ENCODE data around the gene RPRD2. TPM values are rescaled to one million over a fixed set of nuclear protein-coding genes. Genes with fewer than 3 reads are reported as not detected.

The RPRD2 gene
- total and polyA plus RNA-seq, 9 of the 15 experiments (the other 6 are each of a cell fraction or from before 2014, with no cell fraction given), result 1.5 to 21.6 (median 7.7) TPM

Small RNA genes within 50 kb of the gene (microRNA-seq; reads per million reads assigned to microRNA genes)
- gene MIR6878 (ENCODE audit: borderline microRNAs expressed), result not detected

Other genes starting within 250 kb of the RPRD2 start
Only the 7 nearest of the 13 such genes appear.
- gene CA14, start 106.4 kb upstream of the RPRD2 start, total RNA-seq (2014; rRNA removed), result not detected in 2 replicates
- 0.15 and 0.16 TPM in 2 replicates for gene CA14, start 106.4 kb upstream of the RPRD2 start, total RNA-seq (2014; rRNA removed; fragmentation: Illumina TruSeq; extraction: Trizol)
- gene CA14, start 106.4 kb upstream of the RPRD2 start, total RNA-seq (2015; rRNA removed; fragmentation: Illumina TruSeq; extraction: Trizol), result 0.33 and 0.41 TPM in 2 replicates
- 0.22 and 0.36 TPM in 2 replicates for gene CA14, start 106.4 kb upstream of the RPRD2 start, total RNA-seq (2021)
- gene CA14, start 106.4 kb upstream of the RPRD2 start, polyA plus RNA-seq (2011; rRNA removed), result 0.13 and 0.24 TPM in 2 replicates
- 0.15 and 0.16 TPM in 2 replicates for gene CA14, start 106.4 kb upstream of the RPRD2 start, polyA plus RNA-seq (2014; fragmentation: Illumina TruSeq; extraction: Trizol)
- gene CA14, start 106.4 kb upstream of the RPRD2 start, polyA plus RNA-seq (2014; fragmentation: Nextera tagmentation; extraction: Ambion mirVana), result under 1 TPM; 0.30 to 0.46 TPM
- gene CA14, start 106.4 kb upstream of the RPRD2 start, polyA plus RNA-seq (2014; rRNA removed), result 0.12 and 0.57 TPM in 2 replicates
- 48.8 and 59.0 TPM in 2 replicates for gene APH1A, start 95.1 kb upstream of the RPRD2 start, total RNA-seq (2014; rRNA removed)
- gene APH1A, start 95.1 kb upstream of the RPRD2 start, total RNA-seq (2014; rRNA removed; fragmentation: Illumina TruSeq; extraction: Trizol), result 70.6 and 74.0 TPM in 2 replicates
- gene APH1A, start 95.1 kb upstream of the RPRD2 start, total RNA-seq (2015; rRNA removed; fragmentation: Illumina TruSeq; extraction: Trizol), result 77.0 and 79.1 TPM in 2 replicates
- 97.3 and 98.6 TPM in 2 replicates for gene APH1A, start 95.1 kb upstream of the RPRD2 start, total RNA-seq (2021)
- gene APH1A, start 95.1 kb upstream of the RPRD2 start, polyA plus RNA-seq (2011; rRNA removed), result 111 and 123 TPM in 2 replicates
- gene APH1A, start 95.1 kb upstream of the RPRD2 start, polyA plus RNA-seq (2014; fragmentation: Illumina TruSeq; extraction: Trizol), result 84.5 and 93.5 TPM in 2 replicates
- gene APH1A, start 95.1 kb upstream of the RPRD2 start, polyA plus RNA-seq (2014; fragmentation: Nextera tagmentation; extraction: Ambion mirVana), result 1 to 10 TPM; 5.6 to 6.0 TPM
- gene APH1A, start 95.1 kb upstream of the RPRD2 start, polyA plus RNA-seq (2014; rRNA removed), result 86.8 and 89.4 TPM in 2 replicates
- gene C1orf54, start 91.4 kb upstream of the RPRD2 start, total RNA-seq (2014; rRNA removed), result not detected in 2 replicates
- gene C1orf54, start 91.4 kb upstream of the RPRD2 start, total RNA-seq (2014; rRNA removed; fragmentation: Illumina TruSeq; extraction: Trizol), result 0.65 and 1.1 TPM in 2 replicates
- gene C1orf54, start 91.4 kb upstream of the RPRD2 start, total RNA-seq (2015; rRNA removed; fragmentation: Illumina TruSeq; extraction: Trizol), result 1.1 and 2.2 TPM in 2 replicates
- 0.20 and 1.00 TPM in 2 replicates for gene C1orf54, start 91.4 kb upstream of the RPRD2 start, total RNA-seq (2021)
- gene C1orf54, start 91.4 kb upstream of the RPRD2 start, polyA plus RNA-seq (2011; rRNA removed), result 1.2 and 3.4 TPM in 2 replicates
- 1.0 and 1.2 TPM in 2 replicates for gene C1orf54, start 91.4 kb upstream of the RPRD2 start, polyA plus RNA-seq (2014; fragmentation: Illumina TruSeq; extraction: Trizol)
- gene C1orf54, start 91.4 kb upstream of the RPRD2 start, polyA plus RNA-seq (2014; fragmentation: Nextera tagmentation; extraction: Ambion mirVana), result 1 to 10 TPM; 2.0 to 2.5 TPM
- 0.33 and 1.1 TPM in 2 replicates for gene C1orf54, start 91.4 kb upstream of the RPRD2 start, polyA plus RNA-seq (2014; rRNA removed)
- 0.41 TPM in 1 of 2 replicates, not detected in the other for gene CIART, start 81.6 kb upstream of the RPRD2 start, total RNA-seq (2014; rRNA removed)
- 0.15 TPM in 1 of 2 replicates, not detected in the other for gene CIART, start 81.6 kb upstream of the RPRD2 start, total RNA-seq (2014; rRNA removed; fragmentation: Illumina TruSeq; extraction: Trizol)
- gene CIART, start 81.6 kb upstream of the RPRD2 start, total RNA-seq (2015; rRNA removed; fragmentation: Illumina TruSeq; extraction: Trizol), result 0.22 TPM in 1 of 2 replicates, not detected in the other
- gene CIART, start 81.6 kb upstream of the RPRD2 start, total RNA-seq (2021), result 0.35 TPM in 1 of 2 replicates, not detected in the other
- 0.30 TPM in 1 of 2 replicates, not detected in the other for gene CIART, start 81.6 kb upstream of the RPRD2 start, polyA plus RNA-seq (2011; rRNA removed)
- gene CIART, start 81.6 kb upstream of the RPRD2 start, polyA plus RNA-seq (2014; fragmentation: Illumina TruSeq; extraction: Trizol), result 0.19 and 0.35 TPM in 2 replicates
- under 1 TPM; 0.07 to 0.21 TPM for gene CIART, start 81.6 kb upstream of the RPRD2 start, polyA plus RNA-seq (2014; fragmentation: Nextera tagmentation; extraction: Ambion mirVana)
- gene CIART, start 81.6 kb upstream of the RPRD2 start, polyA plus RNA-seq (2014; rRNA removed), result 0.19 and 1.1 TPM in 2 replicates
- 139 and 144 TPM in 2 replicates for gene MRPS21, start 70.3 kb upstream of the RPRD2 start, total RNA-seq (2014; rRNA removed)
- 163 and 164 TPM in 2 replicates for gene MRPS21, start 70.3 kb upstream of the RPRD2 start, total RNA-seq (2014; rRNA removed; fragmentation: Illumina TruSeq; extraction: Trizol)
- gene MRPS21, start 70.3 kb upstream of the RPRD2 start, total RNA-seq (2015; rRNA removed; fragmentation: Illumina TruSeq; extraction: Trizol), result 123 and 132 TPM in 2 replicates
- 131 and 133 TPM in 2 replicates for gene MRPS21, start 70.3 kb upstream of the RPRD2 start, total RNA-seq (2021)
- gene MRPS21, start 70.3 kb upstream of the RPRD2 start, polyA plus RNA-seq (2011; rRNA removed), result 151 and 182 TPM in 2 replicates
- 115 and 119 TPM in 2 replicates for gene MRPS21, start 70.3 kb upstream of the RPRD2 start, polyA plus RNA-seq (2014; fragmentation: Illumina TruSeq; extraction: Trizol)
- 100 to 1,000 TPM; 374 to 407 TPM for gene MRPS21, start 70.3 kb upstream of the RPRD2 start, polyA plus RNA-seq (2014; fragmentation: Nextera tagmentation; extraction: Ambion mirVana)
- gene MRPS21, start 70.3 kb upstream of the RPRD2 start, polyA plus RNA-seq (2014; rRNA removed), result 149 and 173 TPM in 2 replicates
- gene PRPF3, start 42.6 kb upstream of the RPRD2 start, total RNA-seq (2014; rRNA removed), result 50.5 and 57.9 TPM in 2 replicates
- gene PRPF3, start 42.6 kb upstream of the RPRD2 start, total RNA-seq (2014; rRNA removed; fragmentation: Illumina TruSeq; extraction: Trizol), result 73.4 and 81.5 TPM in 2 replicates
- gene PRPF3, start 42.6 kb upstream of the RPRD2 start, total RNA-seq (2015; rRNA removed; fragmentation: Illumina TruSeq; extraction: Trizol), result 80.0 and 84.4 TPM in 2 replicates
- gene PRPF3, start 42.6 kb upstream of the RPRD2 start, total RNA-seq (2021), result 48.1 and 51.1 TPM in 2 replicates
- gene PRPF3, start 42.6 kb upstream of the RPRD2 start, polyA plus RNA-seq (2011; rRNA removed), result 38.1 and 41.7 TPM in 2 replicates
- gene PRPF3, start 42.6 kb upstream of the RPRD2 start, polyA plus RNA-seq (2014; fragmentation: Illumina TruSeq; extraction: Trizol), result 62.0 and 67.2 TPM in 2 replicates
- 10 to 100 TPM; 26.4 to 70.9 TPM for gene PRPF3, start 42.6 kb upstream of the RPRD2 start, polyA plus RNA-seq (2014; fragmentation: Nextera tagmentation; extraction: Ambion mirVana)
- gene PRPF3, start 42.6 kb upstream of the RPRD2 start, polyA plus RNA-seq (2014; rRNA removed), result 53.6 and 54.1 TPM in 2 replicates
- 40.1 and 41.6 TPM in 2 replicates for gene TARS2, start 123.3 kb downstream of the RPRD2 start, total RNA-seq (2014; rRNA removed)
- 27.5 and 30.3 TPM in 2 replicates for gene TARS2, start 123.3 kb downstream of the RPRD2 start, total RNA-seq (2014; rRNA removed; fragmentation: Illumina TruSeq; extraction: Trizol)
- gene TARS2, start 123.3 kb downstream of the RPRD2 start, total RNA-seq (2015; rRNA removed; fragmentation: Illumina TruSeq; extraction: Trizol), result 28.2 TPM in 2 replicates
- 37.1 and 39.4 TPM in 2 replicates for gene TARS2, start 123.3 kb downstream of the RPRD2 start, total RNA-seq (2021)
- 46.7 and 54.5 TPM in 2 replicates for gene TARS2, start 123.3 kb downstream of the RPRD2 start, polyA plus RNA-seq (2011; rRNA removed)
- 62.5 and 64.2 TPM in 2 replicates for gene TARS2, start 123.3 kb downstream of the RPRD2 start, polyA plus RNA-seq (2014; fragmentation: Illumina TruSeq; extraction: Trizol)
- gene TARS2, start 123.3 kb downstream of the RPRD2 start, polyA plus RNA-seq (2014; fragmentation: Nextera tagmentation; extraction: Ambion mirVana), result 10 to 100 TPM; 17.0 to 30.1 TPM
- 45.5 and 46.3 TPM in 2 replicates for gene TARS2, start 123.3 kb downstream of the RPRD2 start, polyA plus RNA-seq (2014; rRNA removed)